Camera-type eye (tissue), 1 donor: Measurements from ENCODE around the gene SCRG1. TPM values are rescaled to one million over a fixed set of nuclear protein-coding genes. Genes with fewer than 3 reads are reported as not detected.

Source experiments
- total RNA-seq: library from RNA; depleted of rRNA; stranded (reverse); fragments of >200 nt; gene quantifications from one replicate; pipeline ENCODE4 v1.2.3, GENCODE V29; 2014

Gene SCRG1
- 0.60 TPM for total RNA-seq

DNA sequence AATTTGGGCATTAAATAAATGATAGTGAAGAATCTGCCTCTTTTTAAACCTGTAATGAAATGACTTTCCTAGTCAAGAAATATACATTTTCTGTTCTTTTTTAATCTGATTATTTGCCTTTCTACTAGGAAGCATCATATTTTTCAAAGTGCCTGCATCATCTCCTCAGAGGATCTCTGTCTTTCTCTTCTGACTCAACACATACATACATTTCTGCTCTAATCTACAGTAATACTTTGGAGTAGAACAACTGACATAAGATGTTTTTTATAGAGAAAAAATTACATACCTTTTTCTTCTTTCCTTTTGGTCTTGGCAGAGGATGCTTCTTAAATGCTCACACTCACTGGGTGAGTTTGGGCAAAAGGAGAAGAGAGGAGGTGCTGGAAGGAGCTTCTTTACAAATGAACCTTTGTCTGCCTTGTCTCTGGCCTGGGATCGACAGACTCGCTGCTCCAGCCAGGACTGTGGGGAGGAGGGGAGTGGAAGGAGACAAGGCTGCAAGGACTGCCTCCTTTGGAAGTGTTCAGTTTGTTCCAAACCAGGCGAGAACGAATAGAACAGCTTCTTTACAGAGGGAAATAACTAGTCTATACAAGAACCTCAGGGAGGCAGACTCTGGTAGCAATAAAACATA, at the start of gene SCRG1:
TSS of gene SCRG1 (minus strand) at position 338 of the 637 bp plus-strand sequence. CDS start 7,702 bp downstream, outside the sequence.

DNA sequence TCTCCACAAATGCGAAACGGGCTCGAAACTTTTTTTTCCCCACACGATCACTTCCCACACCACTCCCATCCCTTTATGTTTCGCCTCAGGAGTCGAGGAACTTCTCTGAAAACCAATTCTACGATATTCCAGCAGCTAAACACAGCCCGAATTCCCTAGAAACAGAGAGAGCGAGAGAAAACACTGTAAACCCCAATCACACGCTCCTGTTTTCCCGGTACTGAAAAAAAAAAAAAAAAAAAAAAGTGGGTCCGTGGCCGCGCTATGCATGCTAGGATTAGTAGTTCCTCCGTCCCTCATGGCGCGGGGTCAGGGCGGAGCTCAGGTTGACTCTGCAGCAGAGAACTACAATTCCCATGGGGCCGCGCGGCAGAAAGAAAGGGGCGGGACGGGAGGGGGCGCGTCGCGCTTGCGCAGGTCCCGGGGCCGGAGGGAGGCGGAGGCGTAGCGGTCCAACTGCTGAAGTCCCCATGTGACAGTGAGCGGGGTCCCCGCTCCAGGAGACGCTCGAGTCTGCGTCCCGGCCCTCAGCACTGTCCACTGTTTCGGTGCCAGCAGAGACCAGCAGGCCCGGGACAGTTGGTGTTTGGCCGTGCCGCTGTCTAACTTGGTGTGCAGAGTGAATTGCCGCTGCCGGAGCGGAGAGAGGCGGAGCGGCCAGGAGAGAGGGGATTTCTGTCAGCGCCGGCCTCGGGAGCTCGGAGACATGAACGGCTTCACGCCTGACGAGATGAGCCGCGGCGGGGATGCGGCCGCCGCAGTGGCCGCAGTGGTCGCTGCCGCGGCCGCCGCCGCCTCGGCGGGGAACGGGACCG, 28.2 kb downstream of the SCRG1 start, which contains the start of gene SAP30:
TSS of gene SAP30 (plus strand) at position 478 of the 815 bp plus-strand sequence. CDS start at position 707, 229 bp downstream.

Other genes with a start within 250 kb of the SCRG1 start
- gene GALNT7, start 230.3 kb downstream of the SCRG1 start, total RNA-seq, result 80.9 TPM
- 103 TPM for gene HMGB2, start 64.8 kb downstream of the SCRG1 start, total RNA-seq
- gene SAP30, start 28.2 kb downstream of the SCRG1 start, total RNA-seq, result 52.1 TPM
- 0.33 TPM for gene HAND2, start 131.1 kb upstream of the SCRG1 start, total RNA-seq